ENCODE results near the gene SNX11. TPM values are rescaled to one million over a fixed set of nuclear protein-coding genes. Genes with fewer than 3 reads are reported as not detected.

SNX11 gene
- total RNA-seq, result 10 to 100 TPM; 12.7 to 16.6 (median 15.0) TPM

GRCh38 chr17:48107137-48108055 is at the start of gene SNX11:
TSS of gene SNX11 (plus strand) at chr17:48107766. CDS start at chr17:48112044, 4,278 bp downstream.
- Histone ChIP-seq H3K27me3 (no peaks in the 10 kb centered on the region), H3K4me3 (peak within 1 kb of the TSS; percentile 58 to 88 (median 78)), H3K36me3 (peaks cover 0 to 13% (median 0%) of the 10 kb centered on the region in 3 donors), H3K4me1 (peaks cover 4 to 43% (median 17%) of the 10 kb centered on the region in 3 donors), H3K9me3 (no peaks in the 10 kb centered on the region), H3K27ac (peak within 1 kb of the TSS; percentile 94 to 97 (median 96))
- DNase-seq, result peak; percentile 69
- TF ChIP-seq CTCF (IDR thresholded peaks at IDR 0.05), result peak in 3 of 6 experiments; percentile 3 to 30 (median 13)
- TF ChIP-seq POLR2A (IDR thresholded peaks at IDR 0.05), result peak in 3 of 4 donors; percentile 44 to 71 (median 59)
- WGBS, 2 donors, result 0 to 1% methylated on average over 13 to 23 of the region's 64 CpGs
- intact Hi-C loops (cut with DNase I), result no loop called here

GRCh38 chr17:48058393-48059124 is 49.0 kb upstream of the SNX11 start:
- no peak overlapping the region for H3K27ac ChIP-seq
- no peaks in the 10 kb centered on the region for H3K27me3 ChIP-seq
- H3K9me3 ChIP-seq, result no peaks in the 10 kb centered on the region
- H3K4me3 ChIP-seq, result no peak overlapping the region
- H3K4me1 ChIP-seq, result peaks cover 22 to 53% (median 25%) of the 10 kb centered on the region in 3 donors
- H3K36me3 ChIP-seq, result peaks cover 44 to 97% (median 63%) of the 10 kb centered on the region in 3 donors
- intact Hi-C loops (cut with DNase I), result no loop called here
- no peak for TF ChIP-seq CTCF (IDR thresholded peaks at IDR 0.05)
- TF ChIP-seq POLR2A (IDR thresholded peaks at IDR 0.05), result no peak
- no peak for DNase-seq
- 85 to 88% methylated on average over 6 to 7 of the region's 11 CpGs for WGBS, 2 donors

GRCh38 chr17:48059125-48059668 is 48.4 kb upstream of the SNX11 start:
- no peak for DNase-seq
- Histone ChIP-seq H3K27ac (peak overlapping the region in 1 of 4 donors; percentile 4), H3K36me3 (peaks cover 44 to 99% (median 63%) of the 10 kb centered on the region in 3 donors), H3K4me1 (peaks cover 16 to 52% (median 18%) of the 10 kb centered on the region in 3 donors), H3K4me3 (no peak overlapping the region), H3K27me3 (no peaks in the 10 kb centered on the region), H3K9me3 (no peaks in the 10 kb centered on the region)
- TF ChIP-seq POLR2A (IDR thresholded peaks at IDR 0.05), result no peak
- no peak for TF ChIP-seq CTCF (IDR thresholded peaks at IDR 0.05)
- intact Hi-C loops (cut with DNase I), result no loop called here
- 88 to 92% methylated on average over 15 to 26 of the region's 32 CpGs for WGBS, 2 donors

GRCh38 chr17:48060249-48060648 is 47.3 kb upstream of the SNX11 start:
- 77 to 80% methylated on average over 4 to 6 of the region's 7 CpGs for WGBS, 2 donors
- peaks cover 8 to 52% (median 8%) of the 10 kb centered on the region in 3 donors for H3K4me1 ChIP-seq
- peaks cover 44 to 97% (median 63%) of the 10 kb centered on the region in 3 donors for H3K36me3 ChIP-seq
- intact Hi-C loops (cut with DNase I), result no loop called here
- TF ChIP-seq CTCF (IDR thresholded peaks at IDR 0.05) (no peak), POLR2A (IDR thresholded peaks at IDR 0.05) (no peak)
- no peaks in the 10 kb centered on the region for H3K9me3 ChIP-seq
- H3K4me3 ChIP-seq, result no peak overlapping the region
- peak overlapping the region in 1 of 4 donors; percentile 28 for H3K27ac ChIP-seq
- DNase-seq, result no peak
- no peaks in the 10 kb centered on the region for H3K27me3 ChIP-seq

Measured in esophagus squamous epithelium (tissue), 5 donors.